Mesothelial cell of epicardium (in vitro differentiated cells): ENCODE measurements around the gene NCMAP. TPM values are rescaled to one million over a fixed set of nuclear protein-coding genes. Genes with fewer than 3 reads are reported as not detected.

Experiments used
- DNase-seq, 2 experiments: peaks; one replicate each; pipeline ENCODE4 v3.0.0; 2021; ENCODE audit warnings: low spot score in 2 of 2; ENCODE audit not compliant: unreplicated experiment in 2 of 2
- H3K27ac Mint-ChIP-seq: 2 replicates; pipeline ENCODE4 v1.8.0; 2021; ENCODE audit warnings: mixed read lengths
- H3K27me3 Mint-ChIP-seq: 2 replicates; pipeline ENCODE4 v1.8.0; 2021; ENCODE audit warnings: low read depth, mixed read lengths
- H3K36me3 Mint-ChIP-seq: 2 replicates; pipeline ENCODE4 v1.8.0; 2021; ENCODE audit warnings: mixed read lengths
- H3K4me1 Mint-ChIP-seq: 2 replicates; pipeline ENCODE4 v1.8.0; 2021; ENCODE audit warnings: mixed read lengths
- H3K4me3 Mint-ChIP-seq: 2 replicates; pipeline ENCODE4 v1.8.0; 2021; ENCODE audit warnings: mild to moderate bottlenecking, moderate library complexity, mixed read lengths
- H3K9me3 Mint-ChIP-seq: 2 replicates; pipeline ENCODE4 v1.8.0; 2021; ENCODE audit warnings: mixed read lengths
- total RNA-seq: library from RNA; stranded (reverse); gene quantifications from 3 replicates; pipeline ENCODE4 v1.2.1, GENCODE V29; 2021
- TF ChIP-seq, protein P1 (sequence below): fragments of 200-600 bp; sonication (generic); IDR thresholded peaks from one replicate; pipeline ENCODE4 v1.5.0; 2021; ENCODE audit warnings: antibody characterized with exemption; ENCODE audit not compliant: unreplicated experiment

NCMAP gene
- total RNA-seq, result 0.31 to 0.51 TPM (median 0.38 TPM) in 3 replicates

- TF ChIP-seq, protein P1, sequence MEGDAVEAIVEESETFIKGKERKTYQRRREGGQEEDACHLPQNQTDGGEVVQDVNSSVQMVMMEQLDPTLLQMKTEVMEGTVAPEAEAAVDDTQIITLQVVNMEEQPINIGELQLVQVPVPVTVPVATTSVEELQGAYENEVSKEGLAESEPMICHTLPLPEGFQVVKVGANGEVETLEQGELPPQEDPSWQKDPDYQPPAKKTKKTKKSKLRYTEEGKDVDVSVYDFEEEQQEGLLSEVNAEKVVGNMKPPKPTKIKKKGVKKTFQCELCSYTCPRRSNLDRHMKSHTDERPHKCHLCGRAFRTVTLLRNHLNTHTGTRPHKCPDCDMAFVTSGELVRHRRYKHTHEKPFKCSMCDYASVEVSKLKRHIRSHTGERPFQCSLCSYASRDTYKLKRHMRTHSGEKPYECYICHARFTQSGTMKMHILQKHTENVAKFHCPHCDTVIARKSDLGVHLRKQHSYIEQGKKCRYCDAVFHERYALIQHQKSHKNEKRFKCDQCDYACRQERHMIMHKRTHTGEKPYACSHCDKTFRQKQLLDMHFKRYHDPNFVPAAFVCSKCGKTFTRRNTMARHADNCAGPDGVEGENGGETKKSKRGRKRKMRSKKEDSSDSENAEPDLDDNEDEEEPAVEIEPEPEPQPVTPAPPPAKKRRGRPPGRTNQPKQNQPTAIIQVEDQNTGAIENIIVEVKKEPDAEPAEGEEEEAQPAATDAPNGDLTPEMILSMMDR, result no peak
- Mint-ChIP-seq H3K9me3 (no peaks in the 10 kb centered on the region), H3K27me3 (peaks cover 16% of the 10 kb centered on the region), H3K4me1 (peaks cover 27% of the 10 kb centered on the region), H3K27ac (peak within 1 kb of the TSS; percentile 37), H3K4me3 (peak within 1 kb of the TSS; percentile 54), H3K36me3 (no peaks in the 10 kb centered on the region)
- peak in 1 of 2 experiments; percentile 51 for DNase-seq
Measured at GRCh38 chr1:24555591-24556413, at the start of gene NCMAP. Gene NCMAP (plus strand): TSS chr1:24556087. CDS start chr1:24595431, 39,344 bp downstream.

DNA sequence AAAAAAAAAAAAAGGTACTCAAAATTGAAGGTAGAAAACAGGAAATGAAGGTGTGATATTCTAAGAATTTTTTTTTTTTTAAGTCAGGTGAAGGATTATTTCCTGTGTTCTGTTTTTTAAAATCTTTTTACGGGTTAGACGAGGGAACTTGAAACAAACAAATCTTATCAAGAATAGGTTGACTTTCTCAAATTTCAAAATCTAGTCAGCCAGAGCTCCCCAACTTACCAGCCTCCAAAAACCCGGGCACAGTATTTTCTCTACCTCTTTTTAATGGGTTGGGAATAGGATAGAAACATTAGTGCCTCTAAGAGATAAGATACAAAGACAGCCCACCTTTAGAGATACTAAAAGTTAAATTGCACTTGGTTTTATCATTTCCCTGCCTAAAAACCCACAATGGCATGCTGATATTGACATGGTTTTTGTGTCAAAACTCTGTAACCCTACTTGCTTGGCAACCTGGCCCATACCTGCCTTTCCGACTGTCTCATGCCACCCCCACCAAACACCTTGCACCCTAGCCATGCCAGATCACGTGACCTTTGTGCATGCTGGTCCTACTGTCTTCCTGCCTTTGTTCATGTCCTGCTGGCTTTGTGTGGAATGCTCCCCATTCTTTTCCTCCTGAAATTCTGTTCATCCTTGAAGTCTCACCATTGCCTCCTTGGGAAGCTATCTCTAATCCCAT, 49.1 kb upstream of the NCMAP start:
- no peak overlapping the region for H3K27ac Mint-ChIP-seq
- peaks cover 13% of the 10 kb centered on the region for H3K4me1 Mint-ChIP-seq
- TF ChIP-seq, protein P1, result no peak
- no peak for DNase-seq
- no peak overlapping the region for H3K4me3 Mint-ChIP-seq
- peaks cover 12% of the 10 kb centered on the region for H3K9me3 Mint-ChIP-seq
- peaks cover 16% of the 10 kb centered on the region for H3K27me3 Mint-ChIP-seq
- peaks cover 2% of the 10 kb centered on the region for H3K36me3 Mint-ChIP-seq

DNA sequence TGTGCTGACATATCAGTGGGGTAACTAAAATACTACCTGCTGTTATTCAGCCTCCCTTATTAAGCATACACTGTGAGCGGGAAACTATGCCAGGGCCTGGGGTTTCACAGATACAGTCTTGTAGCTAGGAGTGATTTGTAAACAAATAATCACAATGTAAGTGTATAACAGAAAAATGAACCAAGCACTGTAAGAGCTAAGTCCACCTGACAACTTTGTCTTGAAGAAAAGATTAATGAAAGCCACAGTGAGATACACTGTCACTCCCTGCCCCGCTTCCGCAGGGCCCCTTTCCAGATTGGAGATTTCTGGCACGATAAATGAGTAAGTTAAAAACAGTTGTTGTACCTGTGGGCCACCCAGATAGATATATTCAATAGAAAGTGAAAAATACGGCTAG, 48.5 kb upstream of the NCMAP start:
- H3K27ac Mint-ChIP-seq, result no peak overlapping the region
- peaks cover 15% of the 10 kb centered on the region for H3K27me3 Mint-ChIP-seq
- TF ChIP-seq, protein P1, result no peak
- no peak overlapping the region for H3K4me3 Mint-ChIP-seq
- peaks cover 12% of the 10 kb centered on the region for H3K9me3 Mint-ChIP-seq
- H3K4me1 Mint-ChIP-seq, result peaks cover 12% of the 10 kb centered on the region
- H3K36me3 Mint-ChIP-seq, result peaks cover 2% of the 10 kb centered on the region
- DNase-seq, result no peak

GRCh38 chr1:24508911-24509310, 47.0 kb upstream of the NCMAP start:
- Mint-ChIP-seq H3K4me1 (peaks cover 5% of the 10 kb centered on the region), H3K9me3 (peaks cover 12% of the 10 kb centered on the region), H3K27ac (no peak overlapping the region), H3K36me3 (peaks cover 2% of the 10 kb centered on the region), H3K4me3 (no peak overlapping the region), H3K27me3 (peaks cover 9% of the 10 kb centered on the region)
- no peak for DNase-seq
- TF ChIP-seq, protein P1, result no peak

DNA sequence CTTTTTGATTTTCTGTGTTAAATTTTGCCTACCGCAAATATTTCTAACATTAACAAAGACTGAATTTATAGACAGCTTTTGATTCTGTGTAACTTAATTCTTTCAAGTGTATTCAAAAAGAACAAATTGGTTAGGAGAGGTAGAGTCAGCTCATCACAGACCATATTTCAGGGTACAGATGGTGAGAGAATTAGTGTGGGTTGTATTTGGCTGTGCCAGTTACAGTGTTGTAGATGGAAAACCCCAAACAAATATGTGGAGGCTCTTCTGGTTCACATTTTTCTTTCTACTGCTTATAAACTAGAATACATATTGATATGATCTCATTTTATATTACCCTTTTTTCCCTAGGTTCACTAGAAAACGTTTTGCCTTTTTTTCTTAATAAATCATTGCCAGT, 42.2 kb upstream of the NCMAP start:
- no peak overlapping the region for H3K4me3 Mint-ChIP-seq
- H3K36me3 Mint-ChIP-seq, result peaks cover 2% of the 10 kb centered on the region
- peaks cover 12% of the 10 kb centered on the region for H3K9me3 Mint-ChIP-seq
- H3K27me3 Mint-ChIP-seq, result no peaks in the 10 kb centered on the region
- TF ChIP-seq, protein P1, result no peak
- H3K27ac Mint-ChIP-seq, result no peak overlapping the region
- H3K4me1 Mint-ChIP-seq, result no peaks in the 10 kb centered on the region
- DNase-seq, result no peak
